ENCODE results near the gene PKP4. TPM values are rescaled to one million over a fixed set of nuclear protein-coding genes. Genes with fewer than 3 reads are reported as not detected.

PKP4 gene
- total and polyA plus RNA-seq, 2 experiments from 2014 or later: 35.7 to 92.3 TPM

- Histone ChIP-seq H3K79me2 (replicated peaks; ENCODE audit: insufficient read depth) (peaks cover 16% of the 10 kb centered on the region; the same call in 1 of the 2 replicates), H2AFZ (no peak overlapping the region), H3K36me3 (ENCODE audit: insufficient read depth) (no peaks in the 10 kb centered on the region; the same call in 1 of the 2 replicates), H4K20me1 (replicated peaks; ENCODE audit: insufficient read depth) (no peaks in the 10 kb centered on the region; the same call in 1 of the 2 replicates), H3K4me2 (no peak overlapping the region), H3F3A (replicated peaks; ENCODE audit: low read depth) (no peaks in the 10 kb centered on the region), H3K9me2 (ENCODE audit: insufficient read depth) (no peaks in the 10 kb centered on the region), H3K27me3 (ENCODE audit: insufficient read depth) (no peaks in the 10 kb centered on the region), H3K27ac (ENCODE audit: low read depth) (no peak overlapping the region), H3K4me1 (ENCODE audit: insufficient read depth) (no peaks in the 10 kb centered on the region), H3K4me3 (no peak overlapping the region)
- Mint-ChIP-seq H3K27ac (no peak overlapping the region), H3K9me3 (no peaks in the 10 kb centered on the region), H3K4me3 (no peak overlapping the region), H3K36me3 (ENCODE audit: low read depth) (no peaks in the 10 kb centered on the region; the same call in 2 of the 3 replicates), H3K27me3 (ENCODE audit: insufficient read depth, low read depth, poor library complexity) (peaks cover 2% of the 10 kb centered on the region), H3K4me1 (no peaks in the 10 kb centered on the region)
- TF ChIP-seq REST (IDR thresholded peaks at IDR 0.05; ENCODE audit: unreplicated experiment) (no peak), ETS1 (IDR thresholded peaks at IDR 0.05) (no peak), CREB1 (CRISPR knock-in tag; IDR thresholded peaks at IDR 0.05; ENCODE audit: low read depth) (no peak), NANOG (IDR thresholded peaks at IDR 0.05; ENCODE audit: borderline replicate concordance) (no peak), STAT1 (IDR thresholded peaks at IDR 0.05; ENCODE audit: unreplicated experiment) (no peak)
- ATAC-seq: no peak
- no peak for DNase-seq (ENCODE audit: low spot score)
Measured at GRCh38 chr2:158560259-158560658, 103.5 kb downstream of the PKP4 start.

GRCh38 chr2:158561054-158561453 lies 104.3 kb downstream of the PKP4 start:
- no peaks in the 10 kb centered on the region for H3K4me1 ChIP-seq (ENCODE audit: insufficient read depth)
- TF ChIP-seq EZH2phosphoT487 (IDR thresholded peaks at IDR 0.05; ENCODE audit: unreplicated experiment) (no peak), STAT1 (IDR thresholded peaks at IDR 0.05; ENCODE audit: unreplicated experiment) (no peak), ZNF114 (CRISPR knock-in tag; IDR thresholded peaks at IDR 0.05) (no peak), REST (IDR thresholded peaks at IDR 0.05; ENCODE audit: unreplicated experiment) (no peak), EZH2 (IDR thresholded peaks at IDR 0.05; ENCODE audit: low read depth, unreplicated experiment) (no peak), CTCF (conservative IDR thresholded peaks at IDR 0.05; ENCODE audit: low read depth in 2 of 2) (no peak)
- Mint-ChIP-seq H3K27me3 (ENCODE audit: insufficient read depth, low read depth, poor library complexity) (peaks cover 2% of the 10 kb centered on the region), H3K9me3 (no peaks in the 10 kb centered on the region), H3K4me1 (no peaks in the 10 kb centered on the region), H3K27ac (no peak overlapping the region), H3K4me3 (no peak overlapping the region), H3K36me3 (ENCODE audit: low read depth) (no peaks in the 10 kb centered on the region; the same call in 2 of the 3 replicates)
- H3K9me2 ChIP-seq (ENCODE audit: insufficient read depth): no peaks in the 10 kb centered on the region
- no peak overlapping the region for H3K27ac ChIP-seq (ENCODE audit: low read depth)
- no peaks in the 10 kb centered on the region; the same call in 1 of the 2 replicates for H4K20me1 ChIP-seq (replicated peaks; ENCODE audit: insufficient read depth)
- H3K4me2 ChIP-seq: no peak overlapping the region
- no peak overlapping the region for H3K4me3 ChIP-seq
- no peak overlapping the region for H2AFZ ChIP-seq
- H3K27me3 ChIP-seq (ENCODE audit: insufficient read depth): no peaks in the 10 kb centered on the region
- no peak for ATAC-seq
- no peaks in the 10 kb centered on the region; the same call in 1 of the 2 replicates for H3K36me3 ChIP-seq (ENCODE audit: insufficient read depth)
- no peaks in the 10 kb centered on the region for H3F3A ChIP-seq (replicated peaks; ENCODE audit: low read depth)
- DNase-seq (ENCODE audit: low spot score): no peak
- H3K79me2 ChIP-seq (replicated peaks; ENCODE audit: insufficient read depth): peaks cover 16% of the 10 kb centered on the region; the same call in 1 of the 2 replicates
